ENCODE results near the gene DELE1. TPM values are rescaled to one million over a fixed set of nuclear protein-coding genes. Genes with fewer than 3 reads are reported as not detected.

DELE1 gene
- total and polyA plus RNA-seq, 2 donors (not counting 1 experiment from before 2014, with no cell fraction given): 38.6 to 40.5 TPM

- Histone ChIP-seq H3K9ac (ENCODE audit: insufficient read depth, low read length) (no peak overlapping the region), H3K4me2 (ENCODE audit: extremely low read depth, insufficient read depth, low read length) (no peak overlapping the region), H3K36me3 (ENCODE audit: control insufficient read depth, insufficient read depth, low read length) (peaks cover 14% of the 10 kb centered on the region), H3K9me3 (ENCODE audit: control insufficient read depth, insufficient read depth, low read depth, low read length) (no peaks in the 10 kb centered on the region), H3K27me3 (ENCODE audit: control insufficient read depth, insufficient read depth, low read length) (no peaks in the 10 kb centered on the region), H4K20me1 (ENCODE audit: control insufficient read depth, extremely low read depth, insufficient read depth, low read length) (no peaks in the 10 kb centered on the region), H2AFZ (ENCODE audit: low read length) (no peak overlapping the region), H3K27ac (ENCODE audit: insufficient read depth, low read length) (no peak overlapping the region), H3K4me3 (replicated peaks in 1 of 4; ENCODE audit: control extremely low read depth in 1 of 4, insufficient read depth in 1 of 4, low read depth in 3 of 4, low read length in 4 of 4) (no peak overlapping the region), H3K79me2 (ENCODE audit: control insufficient read depth, insufficient read depth, low read length) (no peaks in the 10 kb centered on the region), H3K4me1 (ENCODE audit: control insufficient read depth, extremely low read depth, insufficient read depth, low read length) (no peaks in the 10 kb centered on the region)
- TF ChIP-seq EZH2 (IDR thresholded peaks at IDR 0.05; ENCODE audit: low read length, missing control alignments): no peak
- no peak for TF ChIP-seq CTCF (conservative IDR thresholded peaks at IDR 0.05 in 1 of 2, IDR thresholded peaks at IDR 0.05 in 1 of 2; ENCODE audit: low read depth in 1 of 2, low read length in 2 of 2)
- DNase-seq (ENCODE audit: low read depth in 2 of 2): no peak
Measured at GRCh38 chr5:141982626-141983025, 59.0 kb downstream of the DELE1 start.

- no peak overlapping the region for H3K4me2 ChIP-seq (ENCODE audit: extremely low read depth, insufficient read depth, low read length)
- no peaks in the 10 kb centered on the region for H4K20me1 ChIP-seq (ENCODE audit: control insufficient read depth, extremely low read depth, insufficient read depth, low read length)
- H3K27ac ChIP-seq (ENCODE audit: insufficient read depth, low read length): no peak overlapping the region
- H3K36me3 ChIP-seq (ENCODE audit: control insufficient read depth, insufficient read depth, low read length): peaks cover 2% of the 10 kb centered on the region
- H3K79me2 ChIP-seq (ENCODE audit: control insufficient read depth, insufficient read depth, low read length): no peaks in the 10 kb centered on the region
- no peaks in the 10 kb centered on the region for H3K4me1 ChIP-seq (ENCODE audit: control insufficient read depth, extremely low read depth, insufficient read depth, low read length)
- no peaks in the 10 kb centered on the region for H3K9me3 ChIP-seq (ENCODE audit: control insufficient read depth, insufficient read depth, low read depth, low read length)
- TF ChIP-seq EZH2 (IDR thresholded peaks at IDR 0.05; ENCODE audit: low read length, missing control alignments) (no peak), CTCF (conservative IDR thresholded peaks at IDR 0.05 in 1 of 2, IDR thresholded peaks at IDR 0.05 in 1 of 2; ENCODE audit: low read depth in 1 of 2, low read length in 2 of 2) (no peak)
- no peak overlapping the region for H2AFZ ChIP-seq (ENCODE audit: low read length)
- no peak overlapping the region for H3K9ac ChIP-seq (ENCODE audit: insufficient read depth, low read length)
- H3K4me3 ChIP-seq (replicated peaks in 1 of 4; ENCODE audit: control extremely low read depth in 1 of 4, insufficient read depth in 1 of 4, low read depth in 3 of 4, low read length in 4 of 4): no peak overlapping the region
- no peaks in the 10 kb centered on the region for H3K27me3 ChIP-seq (ENCODE audit: control insufficient read depth, insufficient read depth, low read length)
- DNase-seq (ENCODE audit: low read depth in 2 of 2): no peak
Measured at GRCh38 chr5:141986072-141986471, 62.4 kb downstream of the DELE1 start.

GRCh38 chr5:141989720-141990119, 66.0 kb downstream of the DELE1 start:
- no peaks in the 10 kb centered on the region for H3K79me2 ChIP-seq (ENCODE audit: control insufficient read depth, insufficient read depth, low read length)
- H3K4me1 ChIP-seq (ENCODE audit: control insufficient read depth, extremely low read depth, insufficient read depth, low read length): no peaks in the 10 kb centered on the region
- no peak overlapping the region for H2AFZ ChIP-seq (ENCODE audit: low read length)
- no peak overlapping the region for H3K9ac ChIP-seq (ENCODE audit: insufficient read depth, low read length)
- no peak overlapping the region for H3K27ac ChIP-seq (ENCODE audit: insufficient read depth, low read length)
- DNase-seq (ENCODE audit: low read depth in 2 of 2): no peak
- H3K36me3 ChIP-seq (ENCODE audit: control insufficient read depth, insufficient read depth, low read length): peaks cover 7% of the 10 kb centered on the region
- H3K9me3 ChIP-seq (ENCODE audit: control insufficient read depth, insufficient read depth, low read depth, low read length): no peaks in the 10 kb centered on the region
- no peak for TF ChIP-seq CTCF (conservative IDR thresholded peaks at IDR 0.05 in 1 of 2, IDR thresholded peaks at IDR 0.05 in 1 of 2; ENCODE audit: low read depth in 1 of 2, low read length in 2 of 2)
- no peak for TF ChIP-seq EZH2 (IDR thresholded peaks at IDR 0.05; ENCODE audit: low read length, missing control alignments)
- no peaks in the 10 kb centered on the region for H4K20me1 ChIP-seq (ENCODE audit: control insufficient read depth, extremely low read depth, insufficient read depth, low read length)
- no peaks in the 10 kb centered on the region for H3K27me3 ChIP-seq (ENCODE audit: control insufficient read depth, insufficient read depth, low read length)
- H3K4me3 ChIP-seq (replicated peaks in 1 of 4; ENCODE audit: control extremely low read depth in 1 of 4, insufficient read depth in 1 of 4, low read depth in 3 of 4, low read length in 4 of 4): no peak overlapping the region
- H3K4me2 ChIP-seq (ENCODE audit: extremely low read depth, insufficient read depth, low read length): no peak overlapping the region

Other genes with a start within 250 kb of the DELE1 start
- 2.6 and 3.8 TPM in 2 replicates for gene ARAP3, start 241.6 kb upstream of the DELE1 start, total RNA-seq
- gene ARAP3, start 241.6 kb upstream of the DELE1 start, polyA plus RNA-seq: 2.5 and 2.9 TPM in 2 replicates
- 0.66 and 2.3 TPM in 2 replicates for gene PCDH1, start 45.5 kb upstream of the DELE1 start, total RNA-seq
- gene PCDH1, start 45.5 kb upstream of the DELE1 start, polyA plus RNA-seq: 0.09 and 1.6 TPM in 2 replicates
- under 0.01 TPM in 1 of 2 replicates, not detected in the other for gene PCDH12, start 34.3 kb downstream of the DELE1 start, total RNA-seq
- 0.01 and 0.02 TPM in 2 replicates for gene PCDH12, start 34.3 kb downstream of the DELE1 start, polyA plus RNA-seq
- gene RNF14, start 45.2 kb downstream of the DELE1 start, total RNA-seq: 49.1 and 62.9 TPM in 2 replicates
- gene RNF14, start 45.2 kb downstream of the DELE1 start, polyA plus RNA-seq: 53.1 and 65.3 TPM in 2 replicates
- 64.2 and 97.8 TPM in 2 replicates for gene GNPDA1, start 89.2 kb downstream of the DELE1 start, total RNA-seq
- gene GNPDA1, start 89.2 kb downstream of the DELE1 start, polyA plus RNA-seq: 30.0 and 40.6 TPM in 2 replicates
- 50.8 and 67.4 TPM in 2 replicates for gene NDFIP1, start 184.9 kb downstream of the DELE1 start, total RNA-seq
- 42.5 and 55.8 TPM in 2 replicates for gene NDFIP1, start 184.9 kb downstream of the DELE1 start, polyA plus RNA-seq

Measured in fibroblast of lung (primary cell).